ENCODE data around the gene GINS3. TPM values are rescaled to one million over a fixed set of nuclear protein-coding genes. Genes with fewer than 3 reads are reported as not detected.
"Not testable (repeated sequence)": the region's sequence is repeated elsewhere in the genome, so short reads cannot be mapped to it uniquely, and the experiment has no call there.

GINS3 gene
- polyA plus RNA-seq, 1 experiment = 4.6 TPM

GRCh38 chr16:58385218-58385773, 7.0 kb upstream of the GINS3 start:
- Histone ChIP-seq H3K36me3 (ENCODE audit: control insufficient read depth, insufficient read depth, low read length) (no peaks in the 10 kb centered on the region), H3K4me3 (ENCODE audit: low read depth, low read length) (no peak overlapping the region), H3K27me3 (ENCODE audit: control insufficient read depth, insufficient read depth, low read length) (no peaks in the 10 kb centered on the region; the same call in none of the 2 replicates)
- no peak for TF ChIP-seq CTCF (IDR thresholded peaks at IDR 0.05; ENCODE audit: insufficient read depth, low read depth, low read length)
- POLR2A ChIA-PET = no interaction called here
- CTCF ChIA-PET = no interaction called here
- DNase-seq (ENCODE audit: low read depth) = no peak

- CTCF ChIA-PET = interaction anchor here (0.8 kb wide), 1 partner anchor 19 kb away, joined by 3 read pairs; no protein-coding TSS in a partner anchor
- Histone ChIP-seq H3K4me3 (ENCODE audit: low read depth, low read length) (no peak overlapping the region), H3K36me3 (ENCODE audit: control insufficient read depth, insufficient read depth, low read length) (no peaks in the 10 kb centered on the region), H3K27me3 (ENCODE audit: control insufficient read depth, insufficient read depth, low read length) (no peaks in the 10 kb centered on the region; the same call in 1 of the 2 replicates)
- no peak for TF ChIP-seq CTCF (IDR thresholded peaks at IDR 0.05; ENCODE audit: insufficient read depth, low read depth, low read length)
- no peak for DNase-seq (ENCODE audit: low read depth)
- POLR2A ChIA-PET = no interaction called here
Observed at GRCh38 chr16:58389724-58390123, 2.5 kb upstream of the GINS3 start.

- POLR2A ChIA-PET = no interaction called here
- Histone ChIP-seq H3K27me3 (ENCODE audit: control insufficient read depth, insufficient read depth, low read length) (no peaks in the 10 kb centered on the region; the same call in 1 of the 2 replicates), H3K4me3 (ENCODE audit: low read depth, low read length) (peak overlapping the region; percentile 67), H3K36me3 (ENCODE audit: control insufficient read depth, insufficient read depth, low read length) (no peaks in the 10 kb centered on the region)
- no peak for TF ChIP-seq CTCF (IDR thresholded peaks at IDR 0.05; ENCODE audit: insufficient read depth, low read depth, low read length)
- CTCF ChIA-PET = interaction anchor here (1.0 to 2.0 kb wide), 2 partner anchors 56 to 94 kb away, joined by 3 to 6 read pairs; no protein-coding TSS in a partner anchor
- DNase-seq (ENCODE audit: low read depth) = no peak
Observed at GRCh38 chr16:58393138-58393504, 850 bp downstream of the GINS3 start.

- POLR2A ChIA-PET; H3K36me3 ChIP-seq (ENCODE audit: control insufficient read depth, insufficient read depth, low read length); DNase-seq (ENCODE audit: low read depth); H3K4me3 ChIP-seq (ENCODE audit: low read depth, low read length); H3K27me3 ChIP-seq (ENCODE audit: control insufficient read depth, insufficient read depth, low read length); CTCF ChIA-PET: not testable (repeated sequence)
Observed at GRCh38 chr16:58396897-58397296, 4.6 kb downstream of the GINS3 start.

GRCh38 chr16:58399718-58400633, 7.7 kb downstream of the GINS3 start:
- CTCF ChIA-PET = no interaction called here
- TF ChIP-seq CTCF (IDR thresholded peaks at IDR 0.05; ENCODE audit: insufficient read depth, low read depth, low read length) = no peak
- no peaks in the 10 kb centered on the region for H3K27me3 ChIP-seq (ENCODE audit: control insufficient read depth, insufficient read depth, low read length)
- no peak overlapping the region for H3K4me3 ChIP-seq (ENCODE audit: low read depth, low read length)
- no peak for DNase-seq (ENCODE audit: low read depth)
- POLR2A ChIA-PET = no interaction called here
- H3K36me3 ChIP-seq (ENCODE audit: control insufficient read depth, insufficient read depth, low read length) = no peaks in the 10 kb centered on the region

- H3K36me3 ChIP-seq (ENCODE audit: control insufficient read depth, insufficient read depth, low read length); H3K27me3 ChIP-seq (ENCODE audit: control insufficient read depth, insufficient read depth, low read length); POLR2A ChIA-PET; DNase-seq (ENCODE audit: low read depth); H3K4me3 ChIP-seq (ENCODE audit: low read depth, low read length): not testable (repeated sequence)
- CTCF ChIA-PET = interaction anchor here (1.2 kb wide), 1 partner anchor 9 kb away, joined by 3 read pairs; no protein-coding TSS in a partner anchor
Observed at GRCh38 chr16:58401305-58401704, 9.0 kb downstream of the GINS3 start.
